NOMO-1 (cell line): ENCODE results near the gene CDH26.
A peak's percentile ranks its signal among the peaks of the same experiment; 100 is the strongest.

ENCODE experiments used
- DNase-seq, 2 experiments: peaks; one replicate each; lab custom pipeline; 2025; ENCODE audit not compliant: unreplicated experiment in 2 of 2; lab: John Stamatoyannopoulos, UW

CDH26 gene

GRCh38 chr20:60040471-60041162 lies 82.4 kb downstream of the CDH26 start:
- DNase-seq = no peak

DNA sequence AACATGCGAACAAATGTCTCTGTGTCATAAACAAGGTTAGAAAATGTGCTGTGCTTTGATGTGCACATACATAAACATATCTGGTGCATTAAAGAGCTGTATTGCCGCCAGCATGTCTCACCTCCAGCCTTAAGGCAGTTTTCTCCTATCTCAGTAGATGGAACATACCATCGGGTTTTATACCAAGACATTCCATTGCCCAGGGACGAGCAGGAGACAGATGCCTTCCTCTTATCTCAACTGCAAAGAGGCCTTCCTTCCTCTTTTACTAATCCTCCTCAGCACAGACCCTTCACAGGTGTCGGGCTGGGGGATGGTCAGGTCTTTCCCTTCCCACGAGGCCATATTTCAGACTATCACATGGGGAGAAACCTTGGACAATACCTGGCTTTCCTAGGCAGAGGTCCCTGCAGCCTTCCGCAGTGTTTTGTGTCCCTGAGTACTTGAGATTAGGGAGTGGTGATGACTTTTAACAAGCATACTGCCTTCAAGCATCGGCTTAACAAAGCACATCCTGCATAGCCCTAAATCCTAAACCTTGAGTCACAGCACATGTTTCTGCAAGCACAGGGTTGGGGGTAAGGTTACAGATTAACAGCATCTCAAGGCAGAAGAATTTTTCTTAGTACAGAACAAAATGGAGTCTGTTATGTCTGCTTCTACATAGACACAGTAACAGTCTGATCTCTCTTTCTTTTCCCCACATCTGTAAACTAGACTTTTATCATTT lies 83.4 kb downstream of the CDH26 start:
- DNase-seq = peak in 1 of 2 experiments; percentile 6

GRCh38 chr20:60043435-60043834 lies 85.2 kb downstream of the CDH26 start:
- DNase-seq = no peak

GRCh38 chr20:60046011-60046413 lies 87.8 kb downstream of the CDH26 start:
- DNase-seq = peak; percentile 90 to 98

GRCh38 chr20:60046436-60046835 lies 88.2 kb downstream of the CDH26 start:
- DNase-seq = no peak

- DNase-seq = no peak
Observed at GRCh38 chr20:60046860-60047259, 88.6 kb downstream of the CDH26 start.

- no peak for DNase-seq
Observed at GRCh38 chr20:60048634-60049521, 90.7 kb downstream of the CDH26 start.

DNA sequence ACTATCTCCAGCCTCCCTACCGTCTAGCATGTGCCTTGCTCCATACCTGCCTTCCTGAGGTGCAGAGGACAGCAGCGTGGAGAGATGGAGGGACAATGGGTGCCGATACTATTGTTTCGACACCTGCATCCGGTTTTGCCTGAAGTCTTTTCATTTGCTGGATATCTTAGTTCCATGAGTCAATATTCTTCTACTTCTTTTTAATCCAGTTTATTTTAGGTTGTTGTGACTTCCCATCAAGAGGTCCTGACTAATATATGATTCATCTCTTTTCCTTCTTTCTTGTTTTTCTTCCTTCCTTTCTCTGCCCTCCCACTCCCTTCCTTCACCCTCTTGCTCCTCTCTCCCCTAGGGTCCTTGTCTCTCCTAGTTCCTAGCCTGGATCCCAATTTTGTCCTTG lies 91.4 kb downstream of the CDH26 start:
- no peak for DNase-seq

GRCh38 chr20:60050193-60050947 lies 92.1 kb downstream of the CDH26 start:
- no peak for DNase-seq

- DNase-seq = no peak
Observed at GRCh38 chr20:60051911-60052310, 93.7 kb downstream of the CDH26 start.

DNA sequence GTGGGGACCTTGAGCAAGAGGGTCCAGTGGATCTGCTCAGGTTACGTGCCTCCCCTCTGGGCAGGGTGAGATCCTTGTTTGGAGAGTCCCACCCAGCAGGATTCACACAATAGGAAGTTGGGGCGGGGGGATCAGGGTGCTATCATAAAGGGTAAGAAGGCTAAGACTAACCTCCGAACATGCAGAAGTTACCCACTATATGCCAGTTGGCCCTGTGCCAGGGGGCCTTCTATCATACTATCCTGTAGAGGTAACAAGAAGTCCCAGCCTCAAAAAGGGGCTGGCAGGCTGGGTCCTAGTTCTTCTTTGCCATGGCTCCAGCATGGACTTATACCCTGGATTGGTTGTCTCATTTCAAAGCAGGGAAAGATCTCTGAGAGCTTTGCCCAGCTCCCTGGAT lies 94.1 kb downstream of the CDH26 start:
- DNase-seq = no peak

DNA sequence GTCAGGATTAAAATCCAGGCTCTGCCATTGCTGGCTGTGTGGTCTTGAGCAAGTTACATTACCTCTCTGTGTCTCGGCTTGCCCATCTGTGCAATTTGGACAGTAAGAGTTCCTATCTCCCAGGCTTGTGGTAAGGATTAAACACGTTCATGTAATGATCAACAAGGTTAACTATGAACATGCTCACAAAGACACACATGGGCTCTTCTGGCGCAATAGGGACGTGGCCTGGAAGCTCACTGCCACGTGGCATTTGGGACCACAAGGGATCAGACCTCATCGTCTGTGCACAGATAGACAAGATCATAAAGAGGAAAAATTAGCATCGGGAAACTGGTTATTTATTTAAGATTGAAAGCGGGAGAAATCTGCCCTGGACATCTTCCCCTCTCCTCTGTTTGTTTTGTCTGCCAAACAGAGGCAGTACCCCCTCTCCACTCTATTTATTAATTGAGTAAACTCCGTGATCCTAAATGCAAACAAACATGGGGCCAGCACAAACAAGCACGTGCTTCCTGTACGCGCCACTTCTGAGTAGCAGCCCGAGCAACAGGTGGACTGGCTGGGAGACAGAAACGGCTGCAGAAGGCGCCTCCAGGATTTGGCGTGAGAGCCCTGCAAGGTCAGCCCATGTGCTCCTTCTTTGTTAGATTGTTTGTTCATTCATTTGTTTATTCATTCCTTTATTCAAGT lies 95.0 kb downstream of the CDH26 start:
- no peak for DNase-seq

DNA sequence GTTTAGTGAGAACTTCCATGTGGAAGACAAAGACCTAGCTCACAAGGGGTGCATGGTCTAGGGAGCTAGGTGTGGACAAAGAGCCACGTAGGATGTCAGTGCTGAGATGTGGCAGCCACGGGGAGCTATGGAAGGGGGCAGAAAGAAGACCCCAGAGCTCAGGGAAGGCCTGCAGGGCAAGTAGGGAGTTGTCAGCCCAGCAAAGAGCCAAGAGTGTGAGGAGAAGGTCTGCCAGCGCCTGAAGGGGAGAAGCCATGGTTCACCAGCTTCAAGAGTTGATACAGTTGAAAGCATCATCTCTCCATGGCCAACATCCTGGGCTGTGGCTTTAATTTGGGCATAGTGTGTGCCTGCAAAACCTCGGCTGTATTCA lies 95.6 kb downstream of the CDH26 start:
- no peak for DNase-seq

- peak; percentile 95 to 98 for DNase-seq
Observed at GRCh38 chr20:60054716-60055634, 96.8 kb downstream of the CDH26 start.

GRCh38 chr20:60055740-60056139 lies 97.5 kb downstream of the CDH26 start:
- peak; percentile 62 to 69 for DNase-seq

DNA sequence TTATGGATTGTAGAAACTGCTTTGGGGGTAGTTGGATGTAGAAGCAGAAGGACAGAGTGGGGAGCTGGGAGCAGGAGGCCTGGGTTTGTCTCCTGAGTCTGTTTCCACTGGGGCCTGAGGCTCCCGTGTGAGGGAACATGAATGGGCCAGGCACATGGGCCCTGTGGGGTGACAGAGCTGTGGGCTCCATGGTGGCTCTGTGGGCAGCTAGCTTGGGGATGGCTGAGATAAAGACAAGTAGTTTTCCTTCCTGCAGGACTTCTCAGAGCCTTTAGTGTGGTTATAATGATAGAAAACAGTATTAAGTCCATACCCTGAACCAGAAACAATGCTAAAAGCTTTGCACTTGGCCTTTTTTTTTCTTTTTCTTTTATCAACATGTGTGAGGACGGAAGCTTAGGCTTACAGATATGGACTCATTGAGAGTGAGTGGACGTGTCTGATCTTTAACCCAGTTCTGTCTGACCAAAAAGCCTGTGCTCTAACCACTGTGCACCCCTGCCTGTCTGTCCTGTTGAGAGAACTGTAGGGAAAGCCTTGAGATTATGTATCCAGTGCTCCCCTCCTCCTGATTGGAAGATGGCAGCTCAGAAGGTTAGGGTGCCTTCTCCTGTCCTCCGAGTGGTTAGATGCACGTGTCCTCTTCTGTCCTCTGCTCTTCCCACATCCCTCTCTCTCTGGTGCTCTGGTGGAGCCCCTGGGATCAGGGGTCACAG lies 98.3 kb downstream of the CDH26 start:
- no peak for DNase-seq

GRCh38 chr20:60057123-60057865 lies 99.1 kb downstream of the CDH26 start:
- peak; percentile 89 to 92 for DNase-seq
